ENCODE data around the gene ARHGEF35.
"Not testable (repeated sequence)": the region's sequence is repeated elsewhere in the genome, so short reads cannot be mapped to it uniquely, and the experiment has no call there.

ARHGEF35 gene

DNA sequence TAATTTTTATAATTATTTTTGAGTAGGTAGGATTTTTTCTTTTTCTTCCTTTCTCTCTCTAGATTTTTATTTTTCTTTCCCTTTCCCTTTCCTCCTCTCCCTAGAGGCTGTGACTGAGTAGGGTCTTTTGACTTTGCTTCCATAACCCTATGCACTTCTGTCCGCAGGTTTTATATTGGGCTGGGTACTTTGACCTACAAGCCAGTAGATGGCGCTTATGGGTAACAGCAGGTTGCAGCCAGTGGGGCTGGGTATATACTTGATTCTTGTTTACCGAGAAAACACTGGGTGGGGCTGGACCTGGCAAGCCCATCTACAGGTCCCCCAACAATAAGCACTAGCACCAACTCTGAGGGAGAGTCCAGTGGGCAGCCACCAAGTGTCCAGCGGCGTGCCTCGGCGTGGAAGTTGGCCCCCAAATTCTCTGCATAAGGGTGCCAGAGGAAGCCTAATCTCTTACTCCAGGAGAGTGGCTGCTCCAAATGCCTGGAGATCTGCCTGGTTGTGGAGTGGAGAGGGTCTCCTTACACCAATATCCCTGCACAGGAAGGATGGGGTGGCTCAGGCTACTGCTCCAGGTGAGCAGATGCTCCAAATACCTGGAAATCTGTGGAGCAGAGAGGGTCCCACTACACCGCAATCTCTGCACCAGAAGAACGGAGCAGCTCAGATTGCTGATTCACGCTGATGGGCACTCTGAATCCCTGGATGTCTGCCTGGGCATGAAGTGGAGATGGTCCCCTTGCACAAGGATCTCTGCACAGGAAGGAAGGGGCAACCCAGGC lies 17.1 kb downstream of the ARHGEF35 start:
- peak; percentile 94 for ATAC-seq

DNA sequence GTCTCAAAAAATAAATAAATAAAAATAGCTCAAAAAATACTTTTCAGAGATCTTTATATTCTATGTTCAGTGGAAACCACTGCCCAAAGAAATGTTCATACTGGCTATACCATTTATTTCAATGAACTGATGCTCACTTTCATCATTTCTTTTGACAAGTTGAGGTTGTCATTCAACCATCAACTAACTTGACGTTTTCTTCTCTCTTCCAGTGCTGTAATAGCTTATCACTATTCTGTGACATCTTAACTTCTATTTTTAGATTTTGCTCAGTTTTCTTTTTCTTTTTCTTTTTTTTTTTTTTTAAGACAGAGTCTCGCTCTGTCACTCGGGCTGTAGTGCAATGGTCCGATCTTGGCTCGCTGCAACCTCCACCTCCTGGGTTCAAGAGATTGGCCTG lies 21.0 kb downstream of the ARHGEF35 start:
- TF ChIP-seq PPARA (CRISPR knock-in tag; IDR thresholded peaks at IDR 0.05; ENCODE audit: borderline replicate concordance) (no peak), ZFP3 (CRISPR knock-in tag; IDR thresholded peaks at IDR 0.05) (no peak), TSHZ2 (CRISPR knock-in tag; IDR thresholded peaks at IDR 0.05) (no peak), ISL1 (CRISPR knock-in tag; IDR thresholded peaks at IDR 0.05) (no peak), ZNF70 (CRISPR knock-in tag; IDR thresholded peaks at IDR 0.05) (no peak), ESRRG (CRISPR knock-in tag; IDR thresholded peaks at IDR 0.05) (no peak)
- TF ChIP-seq, protein P1, sequence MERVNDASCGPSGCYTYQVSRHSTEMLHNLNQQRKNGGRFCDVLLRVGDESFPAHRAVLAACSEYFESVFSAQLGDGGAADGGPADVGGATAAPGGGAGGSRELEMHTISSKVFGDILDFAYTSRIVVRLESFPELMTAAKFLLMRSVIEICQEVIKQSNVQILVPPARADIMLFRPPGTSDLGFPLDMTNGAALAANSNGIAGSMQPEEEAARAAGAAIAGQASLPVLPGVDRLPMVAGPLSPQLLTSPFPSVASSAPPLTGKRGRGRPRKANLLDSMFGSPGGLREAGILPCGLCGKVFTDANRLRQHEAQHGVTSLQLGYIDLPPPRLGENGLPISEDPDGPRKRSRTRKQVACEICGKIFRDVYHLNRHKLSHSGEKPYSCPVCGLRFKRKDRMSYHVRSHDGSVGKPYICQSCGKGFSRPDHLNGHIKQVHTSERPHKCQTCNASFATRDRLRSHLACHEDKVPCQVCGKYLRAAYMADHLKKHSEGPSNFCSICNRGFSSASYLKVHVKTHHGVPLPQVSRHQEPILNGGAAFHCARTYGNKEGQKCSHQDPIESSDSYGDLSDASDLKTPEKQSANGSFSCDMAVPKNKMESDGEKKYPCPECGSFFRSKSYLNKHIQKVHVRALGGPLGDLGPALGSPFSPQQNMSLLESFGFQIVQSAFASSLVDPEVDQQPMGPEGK (CRISPR knock-in tag; IDR thresholded peaks at IDR 0.05; ENCODE audit: borderline replicate concordance), result no peak
- ATAC-seq, result no peak

- ATAC-seq, result not testable (repeated sequence)
Measured at GRCh38 chr7:144171594-144172350, 23.9 kb downstream of the ARHGEF35 start.

DNA sequence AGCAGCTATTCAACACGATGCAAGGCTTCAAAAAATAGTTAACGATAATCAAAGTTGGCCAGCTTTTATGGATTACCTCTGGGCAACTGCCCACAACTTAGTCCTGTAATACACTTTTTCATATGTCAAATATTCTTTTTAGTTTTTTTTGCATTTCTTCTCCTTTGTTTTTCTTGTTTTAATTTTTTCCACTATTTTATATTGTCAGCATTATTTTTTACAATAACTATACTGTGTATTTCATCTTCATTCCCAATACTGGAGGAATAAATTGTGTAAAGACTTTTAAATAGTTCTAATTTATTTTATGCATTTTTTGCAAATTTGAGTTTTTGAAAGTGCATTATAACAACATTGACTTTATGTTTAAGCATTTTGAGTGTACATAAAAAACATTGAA lies 30.8 kb downstream of the ARHGEF35 start:
- no peak for ATAC-seq

More for the DNA sequence above, 30.8 kb downstream of the ARHGEF35 start:
- TF ChIP-seq ISL1 (CRISPR knock-in tag; IDR thresholded peaks at IDR 0.05) (no peak), ZNF8 (CRISPR knock-in tag; IDR thresholded peaks at IDR 0.05) (no peak), POU6F1 (CRISPR knock-in tag; IDR thresholded peaks at IDR 0.05; ENCODE audit: borderline replicate concordance, low read depth) (no peak), ZFP30 (CRISPR knock-in tag; IDR thresholded peaks at IDR 0.05) (no peak), ZNF565 (CRISPR knock-in tag; conservative IDR thresholded peaks at IDR 0.05; ENCODE audit: low read depth) (no peak), TSHZ2 (CRISPR knock-in tag; IDR thresholded peaks at IDR 0.05) (no peak), ZNF70 (CRISPR knock-in tag; IDR thresholded peaks at IDR 0.05) (no peak), TOX (CRISPR knock-in tag; IDR thresholded peaks at IDR 0.05; ENCODE audit: borderline replicate concordance) (no peak)
- TF ChIP-seq, protein P1 (CRISPR knock-in tag; IDR thresholded peaks at IDR 0.05; ENCODE audit: borderline replicate concordance), result no peak

Data from SK-N-SH treated with all-trans-retinoic acid at 6 μM for 48 hours (cell line).